Measurements from ENCODE around the gene GIMAP8.
A peak's percentile ranks its signal among the peaks of the same experiment; 100 is the strongest.

The GIMAP8 gene

DNA sequence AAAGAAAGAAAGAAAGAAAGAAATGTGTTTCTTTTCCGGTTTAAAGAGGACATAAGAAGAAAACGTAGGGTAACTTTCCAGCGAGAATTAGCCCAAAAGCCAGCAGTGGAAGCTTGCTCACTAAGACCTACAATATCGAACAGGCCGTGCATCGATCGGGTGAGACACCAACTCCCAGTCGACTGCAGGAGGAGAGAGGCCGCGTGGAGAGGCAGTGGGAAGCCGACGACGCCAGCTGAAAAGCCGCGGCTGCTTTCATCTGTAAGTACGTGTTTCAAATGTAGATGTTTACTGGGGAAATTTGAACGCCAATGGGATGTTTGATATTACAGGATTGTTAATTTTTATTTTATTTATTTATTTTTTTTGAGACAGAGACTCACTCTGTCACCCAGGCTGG is 28.6 kb upstream of the GIMAP8 start:
- no peaks in the 10 kb centered on the region for H3K36me3 Mint-ChIP-seq
- no peaks in the 10 kb centered on the region for H3K9me3 Mint-ChIP-seq
- no peak overlapping the region for H3K27ac Mint-ChIP-seq
- ATAC-seq, result no peak
- no peak overlapping the region for H3K4me3 Mint-ChIP-seq
- H3K27me3 Mint-ChIP-seq, result no peaks in the 10 kb centered on the region
- H3K4me1 Mint-ChIP-seq, result peaks cover 16% of the 10 kb centered on the region

- no peak for ATAC-seq
- Mint-ChIP-seq H3K27ac (no peak overlapping the region), H3K36me3 (no peaks in the 10 kb centered on the region), H3K27me3 (no peaks in the 10 kb centered on the region), H3K9me3 (no peaks in the 10 kb centered on the region), H3K4me3 (no peak overlapping the region), H3K4me1 (peaks cover 20% of the 10 kb centered on the region)
Observed at GRCh38 chr7:150425670-150426069, 24.8 kb upstream of the GIMAP8 start.

DNA sequence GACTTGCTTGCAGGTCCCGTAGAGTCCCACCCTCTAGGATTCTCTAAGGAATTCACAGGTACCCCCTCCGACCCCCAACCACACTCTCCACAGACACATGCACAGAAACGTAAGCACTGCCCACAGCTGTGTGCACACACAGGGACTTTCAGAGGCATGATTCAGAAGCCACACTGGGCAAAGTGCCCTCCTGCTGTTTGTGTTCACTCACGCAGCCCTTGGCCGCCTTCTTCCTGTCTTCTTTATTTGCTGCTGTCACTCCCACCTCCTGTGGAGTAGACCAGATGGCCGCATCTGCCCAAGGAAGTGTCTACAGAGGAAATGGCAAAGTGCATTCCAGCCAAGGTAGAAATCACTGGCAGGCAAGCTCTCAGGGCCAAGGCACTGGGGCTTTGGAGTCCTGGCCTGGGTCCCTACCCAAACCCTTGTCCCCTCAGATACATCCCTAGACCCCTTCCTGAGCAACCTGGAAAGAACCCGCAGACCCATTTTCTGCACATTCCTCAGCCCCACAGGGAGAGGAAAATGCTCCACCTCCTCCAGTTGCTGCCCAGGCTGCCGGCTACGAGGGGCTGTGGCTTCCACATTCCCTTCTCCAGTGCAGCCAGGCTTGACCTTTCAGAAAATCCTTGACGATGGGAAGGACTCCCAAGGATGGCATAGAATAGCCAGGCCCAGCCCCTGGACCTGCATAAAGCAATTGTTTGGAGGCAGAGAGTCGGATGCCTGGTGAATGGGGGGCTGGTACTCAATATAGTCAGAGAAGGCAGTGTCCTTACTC is 21.6 kb upstream of the GIMAP8 start:
- H3K27ac Mint-ChIP-seq, result no peak overlapping the region
- ATAC-seq, result peak; percentile 75
- no peaks in the 10 kb centered on the region for H3K9me3 Mint-ChIP-seq
- H3K4me1 Mint-ChIP-seq, result peaks cover 31% of the 10 kb centered on the region
- H3K27me3 Mint-ChIP-seq, result no peaks in the 10 kb centered on the region
- no peak overlapping the region for H3K4me3 Mint-ChIP-seq
- H3K36me3 Mint-ChIP-seq, result no peaks in the 10 kb centered on the region

- Mint-ChIP-seq H3K4me1 (peaks cover 40% of the 10 kb centered on the region), H3K27ac (no peak overlapping the region), H3K27me3 (no peaks in the 10 kb centered on the region), H3K36me3 (no peaks in the 10 kb centered on the region), H3K9me3 (no peaks in the 10 kb centered on the region), H3K4me3 (no peak overlapping the region)
- ATAC-seq, result no peak
Observed at GRCh38 chr7:150429699-150430098, 20.7 kb upstream of the GIMAP8 start.

DNA sequence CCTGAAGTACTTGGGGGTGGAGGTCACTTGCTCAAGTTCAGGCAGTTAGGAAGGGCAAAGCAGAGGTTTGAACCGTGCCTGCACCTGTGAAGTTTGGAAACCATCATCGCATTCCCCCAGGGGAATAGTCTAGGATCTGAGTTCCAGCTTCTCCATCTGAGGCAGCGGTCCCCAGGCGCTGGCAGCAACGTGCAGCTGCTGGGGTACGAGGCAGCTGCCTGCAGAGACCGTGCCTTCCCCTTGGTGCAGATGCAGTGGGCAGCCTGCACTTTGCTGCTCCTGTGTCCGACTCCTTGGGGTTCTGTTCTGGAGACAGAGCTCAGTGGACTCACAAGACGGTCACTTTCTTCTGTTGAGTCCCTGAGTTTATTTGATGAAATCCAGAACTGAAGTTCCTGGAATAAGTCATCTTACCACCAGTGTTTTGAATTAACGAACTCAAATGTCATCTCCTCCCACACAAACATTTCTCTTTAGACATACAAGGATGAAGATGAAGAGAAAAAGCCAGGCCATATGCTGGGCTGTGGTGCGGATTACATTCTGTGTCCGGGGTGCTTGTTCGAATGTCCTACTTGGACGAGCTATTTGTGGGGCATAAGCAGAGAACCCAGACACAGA is 19.9 kb upstream of the GIMAP8 start:
- Mint-ChIP-seq H3K27ac (no peak overlapping the region), H3K4me1 (peaks cover 49% of the 10 kb centered on the region), H3K4me3 (no peak overlapping the region), H3K9me3 (no peaks in the 10 kb centered on the region), H3K36me3 (no peaks in the 10 kb centered on the region), H3K27me3 (no peaks in the 10 kb centered on the region)
- ATAC-seq, result no peak

- H3K27ac Mint-ChIP-seq, result no peak overlapping the region
- no peaks in the 10 kb centered on the region for H3K36me3 Mint-ChIP-seq
- ATAC-seq, result no peak
- no peaks in the 10 kb centered on the region for H3K9me3 Mint-ChIP-seq
- no peaks in the 10 kb centered on the region for H3K27me3 Mint-ChIP-seq
- no peak overlapping the region for H3K4me3 Mint-ChIP-seq
- H3K4me1 Mint-ChIP-seq, result peaks cover 56% of the 10 kb centered on the region
Observed at GRCh38 chr7:150431839-150432658, 18.4 kb upstream of the GIMAP8 start.

- Mint-ChIP-seq H3K4me1 (peaks cover 60% of the 10 kb centered on the region), H3K4me3 (peak overlapping the region; percentile 73), H3K9me3 (no peaks in the 10 kb centered on the region), H3K36me3 (no peaks in the 10 kb centered on the region), H3K27me3 (no peaks in the 10 kb centered on the region), H3K27ac (peak overlapping the region; percentile 15)
- ATAC-seq, result no peak
Observed at GRCh38 chr7:150432915-150433892, 17.2 kb upstream of the GIMAP8 start.

DNA sequence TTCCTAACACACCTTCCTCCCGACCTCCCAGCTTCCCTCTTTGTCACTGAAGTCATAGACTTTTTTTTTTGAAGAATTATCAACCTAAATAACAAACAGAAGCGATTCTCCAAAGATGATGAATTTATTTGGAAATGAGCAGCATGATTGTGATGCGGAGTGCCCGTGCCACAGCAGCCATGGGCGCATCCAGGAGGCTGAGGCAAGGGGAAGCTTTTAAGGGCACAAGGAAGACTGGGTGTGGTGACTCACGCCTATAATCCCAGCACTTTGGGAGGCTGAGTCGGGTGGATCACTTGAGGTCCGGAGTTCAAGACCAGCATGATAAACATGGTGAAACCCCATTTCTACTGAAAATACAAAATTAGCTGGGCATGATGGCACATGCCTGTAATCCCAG is 16.2 kb upstream of the GIMAP8 start:
- Mint-ChIP-seq H3K27me3 (no peaks in the 10 kb centered on the region), H3K4me3 (peak overlapping the region; percentile 9), H3K27ac (peak overlapping the region; percentile 91), H3K4me1 (peaks cover 52% of the 10 kb centered on the region), H3K36me3 (no peaks in the 10 kb centered on the region), H3K9me3 (no peaks in the 10 kb centered on the region)
- no peak for ATAC-seq

DNA sequence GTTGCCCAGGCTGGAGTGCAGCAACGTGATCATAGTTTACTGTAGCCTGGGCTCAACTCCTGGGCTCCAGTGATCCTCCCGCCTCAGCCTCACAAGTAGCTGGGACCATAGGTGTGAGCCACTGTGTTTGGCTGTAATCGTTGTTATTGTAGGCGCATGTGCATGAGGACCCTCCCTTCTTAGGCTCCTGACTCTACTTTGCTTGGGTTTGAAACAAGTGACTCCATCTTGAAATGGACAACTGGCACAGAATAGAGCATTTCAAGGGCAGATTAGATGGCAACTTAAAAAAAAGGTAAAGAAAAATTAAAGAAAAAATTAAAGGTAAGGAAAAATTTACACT is 15.4 kb upstream of the GIMAP8 start:
- peak; percentile 2 for ATAC-seq
- peaks cover 58% of the 10 kb centered on the region for H3K4me1 Mint-ChIP-seq
- H3K9me3 Mint-ChIP-seq, result peaks cover 2% of the 10 kb centered on the region
- no peaks in the 10 kb centered on the region for H3K36me3 Mint-ChIP-seq
- H3K27ac Mint-ChIP-seq, result peak overlapping the region; percentile 91
- H3K4me3 Mint-ChIP-seq, result no peak overlapping the region
- H3K27me3 Mint-ChIP-seq, result no peaks in the 10 kb centered on the region

DNA sequence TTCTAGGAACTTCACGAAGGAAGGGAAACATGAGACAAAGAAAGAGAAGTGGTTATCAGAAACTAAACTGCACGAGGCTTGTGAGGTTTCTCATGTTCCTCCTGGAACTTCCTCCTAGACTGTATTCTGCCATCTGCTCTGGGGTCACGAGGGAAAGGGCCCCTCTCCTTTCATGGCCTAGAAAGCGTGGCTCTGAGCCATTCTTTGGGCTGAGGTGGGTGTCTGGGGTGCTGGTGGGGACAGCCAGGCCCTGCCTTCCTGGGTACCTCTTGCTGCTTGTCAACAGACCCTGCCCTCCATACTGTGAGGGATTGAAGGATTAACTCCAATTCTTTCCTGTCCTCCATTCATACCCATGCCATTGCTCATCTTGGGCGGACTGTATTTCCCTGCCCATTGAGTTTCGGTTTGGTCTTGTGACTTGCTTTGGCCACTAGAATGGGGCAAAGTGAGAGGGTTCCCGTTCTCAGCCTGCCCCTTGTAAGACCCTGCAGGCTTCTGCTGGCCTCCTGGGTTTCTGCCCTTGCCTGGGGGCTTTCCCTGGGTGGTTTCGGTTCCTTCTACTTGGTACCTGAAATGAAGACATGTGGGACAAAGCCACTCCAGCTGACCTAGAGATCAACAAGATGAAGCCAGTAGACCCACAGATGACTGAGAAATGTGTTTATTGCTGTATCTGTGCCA is 14.9 kb upstream of the GIMAP8 start:
- H3K9me3 Mint-ChIP-seq, result peaks cover 3% of the 10 kb centered on the region
- ATAC-seq, result peak; percentile 98
- no peaks in the 10 kb centered on the region for H3K27me3 Mint-ChIP-seq
- H3K36me3 Mint-ChIP-seq, result no peaks in the 10 kb centered on the region
- H3K4me3 Mint-ChIP-seq, result peak overlapping the region; percentile 52
- peaks cover 57% of the 10 kb centered on the region for H3K4me1 Mint-ChIP-seq
- peak overlapping the region; percentile 91 for H3K27ac Mint-ChIP-seq

GRCh38 chr7:150439967-150440366 is 10.5 kb upstream of the GIMAP8 start:
- Mint-ChIP-seq H3K4me3 (no peak overlapping the region), H3K36me3 (peaks cover 25% of the 10 kb centered on the region), H3K9me3 (peaks cover 15% of the 10 kb centered on the region), H3K27ac (no peak overlapping the region), H3K27me3 (no peaks in the 10 kb centered on the region), H3K4me1 (peaks cover 29% of the 10 kb centered on the region)
- ATAC-seq, result no peak

- H3K9me3 Mint-ChIP-seq, result peaks cover 15% of the 10 kb centered on the region
- H3K27ac Mint-ChIP-seq, result no peak overlapping the region
- peaks cover 18% of the 10 kb centered on the region for H3K4me1 Mint-ChIP-seq
- H3K4me3 Mint-ChIP-seq, result no peak overlapping the region
- H3K36me3 Mint-ChIP-seq, result peaks cover 25% of the 10 kb centered on the region
- H3K27me3 Mint-ChIP-seq, result no peaks in the 10 kb centered on the region
- ATAC-seq, result no peak
Observed at GRCh38 chr7:150441524-150441923, 8.9 kb upstream of the GIMAP8 start.

DNA sequence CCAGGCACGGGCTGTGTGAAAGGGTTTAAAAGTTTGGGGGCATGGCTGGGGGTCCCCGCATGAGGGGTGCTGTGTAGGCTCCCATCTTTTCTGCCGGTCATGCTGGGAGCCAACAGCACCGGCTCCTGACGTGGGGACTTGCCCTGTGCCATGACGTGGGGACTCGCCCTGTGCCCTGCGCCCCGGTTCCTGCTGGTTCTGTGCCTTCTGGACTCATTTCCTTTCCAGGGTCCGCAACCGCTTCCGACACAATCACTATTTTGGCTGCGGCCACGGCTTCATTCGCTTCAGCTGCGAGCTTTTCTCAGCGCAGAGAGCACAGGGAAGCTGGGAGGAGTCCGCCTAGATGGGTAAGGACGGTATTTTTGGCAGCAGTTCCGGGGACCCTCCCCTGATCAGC is 7.6 kb upstream of the GIMAP8 start:
- H3K36me3 Mint-ChIP-seq, result peaks cover 25% of the 10 kb centered on the region
- H3K27ac Mint-ChIP-seq, result no peak overlapping the region
- peaks cover 15% of the 10 kb centered on the region for H3K9me3 Mint-ChIP-seq
- no peak overlapping the region for H3K4me3 Mint-ChIP-seq
- no peaks in the 10 kb centered on the region for H3K27me3 Mint-ChIP-seq
- peaks cover 14% of the 10 kb centered on the region for H3K4me1 Mint-ChIP-seq
- no peak for ATAC-seq

DNA sequence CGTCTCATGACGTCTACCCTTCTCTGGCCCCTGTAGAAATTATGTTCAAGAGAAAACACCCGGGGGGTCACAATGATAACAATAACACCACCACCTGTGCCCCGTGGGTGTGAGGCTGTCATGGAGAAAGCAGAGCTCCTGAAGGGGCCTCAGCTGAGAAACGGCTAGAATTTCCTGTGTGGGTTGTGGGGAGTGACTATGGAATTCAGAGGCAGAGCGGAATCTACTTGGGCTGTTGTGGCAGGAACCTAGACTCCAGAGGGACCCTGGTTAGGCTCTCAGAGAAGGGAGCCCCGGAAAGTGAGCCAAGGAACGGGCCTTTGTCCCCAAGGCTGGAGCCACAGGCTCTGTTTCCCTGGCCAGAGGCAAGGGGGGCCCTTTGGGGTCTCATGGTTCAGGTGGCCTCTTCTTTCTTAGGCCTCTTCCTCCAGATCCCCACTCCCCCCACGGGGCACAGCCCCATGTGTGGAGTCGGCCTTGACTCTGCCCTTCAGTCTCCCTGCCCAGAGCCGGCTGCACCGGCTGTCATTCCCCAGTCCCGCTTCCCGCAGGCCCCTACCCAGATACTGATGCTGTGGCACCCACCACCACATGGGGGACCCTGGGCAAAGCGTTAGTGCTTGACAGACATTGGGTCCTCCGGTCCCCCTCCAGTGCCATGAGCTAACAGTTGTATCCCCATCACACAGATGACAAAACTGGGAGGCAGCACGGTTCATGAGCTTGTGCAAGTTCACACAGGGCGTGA is 6.5 kb upstream of the GIMAP8 start:
- H3K36me3 Mint-ChIP-seq, result peaks cover 25% of the 10 kb centered on the region
- H3K4me3 Mint-ChIP-seq, result no peak overlapping the region
- no peaks in the 10 kb centered on the region for H3K27me3 Mint-ChIP-seq
- no peak for ATAC-seq
- H3K4me1 Mint-ChIP-seq, result peaks cover 24% of the 10 kb centered on the region
- H3K9me3 Mint-ChIP-seq, result peaks cover 15% of the 10 kb centered on the region
- no peak overlapping the region for H3K27ac Mint-ChIP-seq
